OCI-LY3 (cell line): ENCODE results near the gene DNAJB8.

Experiments used
- H2AFZ ChIP-seq: fragments of 200-600, 300-600 bp; shearing (Covaris generic); 2 replicates; pipeline ENCODE4 v1.6.0; 2014; ENCODE audit warnings: antibody characterized with exemption, low read depth, low read length
- H3K27ac ChIP-seq: fragments of 200-600, 300-600 bp; sonication (generic); 2 replicates; pipeline ENCODE4 v1.5.1; 2014; ENCODE audit warnings: mild to moderate bottlenecking, low read length, moderate library complexity, mixed read lengths
- H3K27me3 ChIP-seq: fragments of 200-600, 300-600 bp; sonication (generic); 2 replicates; pipeline ENCODE4 v1.6.1; 2014; ENCODE audit warnings: low read depth, low read length, mixed read lengths
- H3K36me3 ChIP-seq: fragments of 200-600, 300-600 bp; sonication (generic); replicated peaks from 2 replicates; pipeline ENCODE3; 2014; ENCODE audit warnings: low read depth, low read length, mixed read lengths
- H3K4me1 ChIP-seq: fragments of 300-600, 200-600 bp; sonication (generic); 2 replicates; pipeline ENCODE4 v1.6.1; 2014; ENCODE audit warnings: low read length, mixed read lengths
- H3K4me2 ChIP-seq: fragments of 200-600, 300-600 bp; sonication (generic); 2 replicates; pipeline ENCODE4 v1.6.1; 2014; ENCODE audit warnings: low read length, mixed read lengths
- H3K4me3 ChIP-seq: fragments of 300-600, 200-600 bp; sonication (generic); 2 replicates; pipeline ENCODE4 v1.5.1; 2014; ENCODE audit warnings: antibody characterized with exemption, mild to moderate bottlenecking, low read length, moderate library complexity
- H3K79me2 ChIP-seq: fragments of 300-600, 200-600 bp; shearing (Covaris generic); 2 replicates; pipeline ENCODE4 v1.6.1; 2014; ENCODE audit warnings: mild to moderate bottlenecking, low read length, mixed read lengths
- H3K9ac ChIP-seq: fragments of 300-600, 200-600 bp; shearing (Covaris generic); 2 replicates; pipeline ENCODE4 v1.6.0; 2014; ENCODE audit warnings: mild to moderate bottlenecking, low read length, moderate library complexity
- H3K9me3 ChIP-seq: fragments of 200-600, 300-600 bp; shearing (Covaris generic); 2 replicates; pipeline ENCODE4 v1.6.1; 2014; ENCODE audit warnings: low read length, mixed read lengths; ENCODE audit not compliant: insufficient read depth
- H4K20me1 ChIP-seq: fragments of 200-600, 300-600 bp; sonication (generic); 2 replicates; pipeline ENCODE4 v1.6.1; 2016; ENCODE audit warnings: low read length, mixed read lengths; ENCODE audit not compliant: insufficient read depth
- EZH2phosphoT487 ChIP-seq: fragments of 200-600 bp; shearing (Covaris generic); IDR thresholded peaks from 2 replicates; pipeline ENCODE4 v1.6.1; 2018; ENCODE audit warnings: antibody characterized with exemption, mixed run types, low read depth
- TF ChIP-seq, protein P1 (sequence below): fragments of 200-600, 300-600 bp; sonication (generic); IDR thresholded peaks from 2 replicates; pipeline ENCODE4 v1.5.1; 2014; ENCODE audit warnings: antibody characterized with exemption, low read length, low read depth

DNAJB8 gene

DNA sequence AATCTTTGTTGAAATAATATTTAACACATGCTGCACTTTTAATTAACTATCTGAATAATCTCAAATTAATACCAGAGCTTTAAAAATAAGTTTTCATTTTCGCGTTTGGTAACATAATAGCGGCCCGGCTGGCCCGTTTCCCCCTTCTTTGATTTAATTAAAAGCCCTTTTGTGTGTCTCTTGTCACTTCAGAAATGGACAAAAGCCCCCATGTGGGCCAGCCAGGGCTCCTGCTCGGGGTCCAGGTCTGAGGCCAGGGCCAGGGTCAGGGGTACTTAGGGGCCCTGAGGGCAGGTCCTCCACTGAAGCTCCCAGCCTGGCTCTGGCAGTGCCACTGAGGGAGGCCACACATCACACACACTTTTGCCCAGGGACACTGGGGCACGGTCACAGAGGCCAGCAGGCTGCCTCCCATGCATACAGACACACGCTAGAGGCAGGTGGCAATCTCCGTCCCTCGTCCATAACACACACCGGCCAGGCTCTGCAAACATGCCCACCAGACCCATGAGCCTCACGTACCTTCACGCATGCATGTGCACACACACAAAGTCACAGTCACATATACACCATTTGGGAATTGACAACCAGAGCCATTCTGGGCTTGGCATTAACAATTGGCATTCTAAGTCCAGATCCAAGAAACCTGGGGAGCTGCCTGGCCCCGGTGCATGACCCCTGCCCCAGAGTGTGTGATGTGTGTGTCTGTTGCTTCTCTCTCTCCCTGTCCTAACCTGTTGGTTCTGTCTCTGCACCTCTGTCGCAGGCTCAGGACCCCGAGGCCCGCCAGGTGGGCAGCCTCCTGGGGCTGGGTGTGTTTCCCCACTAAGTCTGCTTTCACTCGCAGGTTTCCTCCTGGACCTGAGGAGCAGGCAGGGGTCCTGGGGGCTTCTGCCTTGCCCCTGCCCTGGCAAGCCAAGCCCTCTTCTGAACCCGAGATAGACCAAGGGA, 38.5 kb downstream of the DNAJB8 start:
- Histone ChIP-seq H3K4me2 (no peak overlapping the region), H4K20me1 (no peaks in the 10 kb centered on the region), H3K9me3 (no peaks in the 10 kb centered on the region), H3K4me3 (no peak overlapping the region), H2AFZ (no peak overlapping the region), H3K79me2 (no peaks in the 10 kb centered on the region), H3K27ac (no peak overlapping the region), H3K27me3 (no peaks in the 10 kb centered on the region), H3K4me1 (0 out of 2 replicates have a peak, but pooled peaks cover 2% of the 10 kb centered on the region), H3K9ac (no peak overlapping the region), H3K36me3 (no peaks in the 10 kb centered on the region)
- TF ChIP-seq EZH2phosphoT487: no peak
- TF ChIP-seq, protein P1, sequence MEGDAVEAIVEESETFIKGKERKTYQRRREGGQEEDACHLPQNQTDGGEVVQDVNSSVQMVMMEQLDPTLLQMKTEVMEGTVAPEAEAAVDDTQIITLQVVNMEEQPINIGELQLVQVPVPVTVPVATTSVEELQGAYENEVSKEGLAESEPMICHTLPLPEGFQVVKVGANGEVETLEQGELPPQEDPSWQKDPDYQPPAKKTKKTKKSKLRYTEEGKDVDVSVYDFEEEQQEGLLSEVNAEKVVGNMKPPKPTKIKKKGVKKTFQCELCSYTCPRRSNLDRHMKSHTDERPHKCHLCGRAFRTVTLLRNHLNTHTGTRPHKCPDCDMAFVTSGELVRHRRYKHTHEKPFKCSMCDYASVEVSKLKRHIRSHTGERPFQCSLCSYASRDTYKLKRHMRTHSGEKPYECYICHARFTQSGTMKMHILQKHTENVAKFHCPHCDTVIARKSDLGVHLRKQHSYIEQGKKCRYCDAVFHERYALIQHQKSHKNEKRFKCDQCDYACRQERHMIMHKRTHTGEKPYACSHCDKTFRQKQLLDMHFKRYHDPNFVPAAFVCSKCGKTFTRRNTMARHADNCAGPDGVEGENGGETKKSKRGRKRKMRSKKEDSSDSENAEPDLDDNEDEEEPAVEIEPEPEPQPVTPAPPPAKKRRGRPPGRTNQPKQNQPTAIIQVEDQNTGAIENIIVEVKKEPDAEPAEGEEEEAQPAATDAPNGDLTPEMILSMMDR: no peak

DNA sequence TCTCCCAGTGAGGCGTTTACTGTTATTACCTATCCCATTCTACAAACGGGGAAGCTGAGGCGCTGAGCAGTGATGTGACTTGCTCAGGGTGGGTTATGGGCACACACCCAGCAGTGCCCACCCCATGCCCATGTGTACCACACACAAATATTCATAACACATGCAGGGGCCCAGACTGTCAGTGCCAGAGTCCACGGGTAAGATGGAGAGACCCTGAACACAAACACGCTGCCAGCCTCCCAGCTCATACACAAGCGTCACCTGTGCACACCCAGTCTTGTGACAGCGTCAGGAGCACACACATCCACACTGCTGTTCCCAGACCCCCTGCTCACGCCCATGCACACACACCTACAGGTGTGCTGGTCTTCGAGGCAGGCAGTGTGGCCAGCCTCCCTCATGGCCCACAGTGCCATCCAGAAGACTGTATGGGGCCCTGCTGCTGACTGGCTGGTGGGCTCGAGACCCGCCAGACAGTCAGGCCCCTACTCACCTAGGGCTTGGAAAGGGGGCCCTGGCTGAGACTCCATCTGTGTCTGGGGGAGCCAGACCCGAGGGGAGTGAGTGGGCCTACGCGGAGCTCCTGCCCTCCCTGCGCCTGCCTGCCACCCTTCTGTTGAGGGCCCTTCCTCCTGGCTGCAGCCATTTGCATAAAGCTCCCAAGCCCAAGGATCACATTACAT, 39.4 kb downstream of the DNAJB8 start:
- Histone ChIP-seq H4K20me1 (no peaks in the 10 kb centered on the region), H2AFZ (no peak overlapping the region), H3K27me3 (no peaks in the 10 kb centered on the region), H3K9me3 (no peaks in the 10 kb centered on the region), H3K4me1 (0 out of 2 replicates have a peak, but pooled peaks cover 2% of the 10 kb centered on the region), H3K79me2 (no peaks in the 10 kb centered on the region), H3K9ac (no peak overlapping the region), H3K4me3 (no peak overlapping the region), H3K27ac (no peak overlapping the region), H3K4me2 (no peak overlapping the region), H3K36me3 (no peaks in the 10 kb centered on the region)
- TF ChIP-seq, protein P1: no peak
- TF ChIP-seq EZH2phosphoT487: no peak

DNA sequence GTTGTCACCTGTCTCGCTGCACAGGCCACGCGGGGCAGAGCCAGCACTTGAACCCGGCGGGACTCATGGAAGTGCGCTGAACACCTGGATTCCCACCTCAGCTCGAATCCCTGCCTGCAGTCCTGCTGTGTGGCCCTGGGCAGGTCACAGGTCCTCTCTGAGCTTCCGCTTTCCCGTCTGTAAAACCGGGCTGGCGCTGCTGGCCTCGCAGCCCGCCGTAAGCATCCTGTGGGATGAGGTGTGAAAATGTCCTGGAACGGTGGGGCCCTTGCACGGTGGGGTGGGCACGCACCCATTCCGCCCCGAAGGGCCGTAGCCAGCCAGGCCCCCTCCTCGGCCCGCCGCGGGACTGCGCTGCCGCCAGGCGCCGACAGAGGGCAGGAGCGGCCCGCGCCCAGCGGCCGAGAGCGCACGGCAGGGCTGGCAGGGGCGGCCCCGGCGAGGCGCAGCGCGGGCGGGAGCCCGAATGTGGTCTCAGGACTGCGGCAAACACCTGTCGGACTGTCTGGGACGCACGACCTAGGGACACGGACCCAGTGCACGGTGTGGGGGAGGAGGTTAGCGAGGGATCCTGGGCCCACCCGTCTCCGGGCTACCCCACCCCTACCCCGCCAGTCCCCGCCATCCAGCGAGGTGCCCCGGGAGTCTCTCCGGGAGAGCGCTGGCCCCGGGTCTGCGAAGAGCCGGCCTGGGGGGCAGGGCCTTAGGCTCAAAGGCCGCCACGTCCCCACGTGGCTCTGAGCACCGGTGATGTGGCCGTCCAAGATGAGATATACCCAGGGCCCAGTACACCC, 40.4 kb downstream of the DNAJB8 start:
- no peak for TF ChIP-seq EZH2phosphoT487
- TF ChIP-seq, protein P1: peak; percentile 62
- Histone ChIP-seq H3K9me3 (no peaks in the 10 kb centered on the region), H3K79me2 (no peaks in the 10 kb centered on the region), H3K36me3 (no peaks in the 10 kb centered on the region), H3K27me3 (no peaks in the 10 kb centered on the region), H3K27ac (no peak overlapping the region), H3K4me1 (0 out of 2 replicates have a peak, but pooled peaks cover 2% of the 10 kb centered on the region), H4K20me1 (no peaks in the 10 kb centered on the region), H2AFZ (peak overlapping the region; percentile 14; the same call in 1 of the 2 replicates), H3K4me3 (peak overlapping the region; percentile 73), H3K9ac (peak overlapping the region; percentile 49; the same call in 1 of the 2 replicates), H3K4me2 (peak overlapping the region; percentile 79)
